Fibroblast of lung (primary cell): ENCODE data around the gene COL25A1. TPM values are rescaled to one million over a fixed set of nuclear protein-coding genes. Genes with fewer than 3 reads are reported as not detected.
"Not testable (repeated sequence)": the region's sequence is repeated elsewhere in the genome, so short reads cannot be mapped to it uniquely, and the experiment has no call there.

Experiments
- DNase-seq, 2 donors: peaks; one replicate each; pipeline versions ENCODE4 v3.0.0 to v3.0.0-alpha.2; 2010; ENCODE audit warnings: low read depth in 2 of 2
- H2AFZ ChIP-seq: 2 replicates; pipeline ENCODE4 v1.5.1; 2012; ENCODE audit warnings: low read length, control low read depth, inconsistent platforms
- H3K27ac ChIP-seq: 2 replicates; pipeline ENCODE4 v1.5.1; 2011; ENCODE audit warnings: low read length, control low read depth; ENCODE audit not compliant: insufficient read depth
- H3K27me3 ChIP-seq: 2 replicates; pipeline ENCODE4 v1.5.1; 2011; ENCODE audit warnings: mild to moderate bottlenecking, low read length; ENCODE audit not compliant: control insufficient read depth, insufficient read depth
- H3K36me3 ChIP-seq: 2 replicates; pipeline ENCODE4 v1.5.1; 2011; ENCODE audit warnings: low read length; ENCODE audit not compliant: control insufficient read depth, insufficient read depth
- H3K4me1 ChIP-seq: 2 replicates; pipeline ENCODE4 v1.5.1; 2011; ENCODE audit warnings: low read length; ENCODE audit not compliant: control insufficient read depth, insufficient read depth; ENCODE audit errors: extremely low read depth
- H3K4me2 ChIP-seq: 2 replicates; pipeline ENCODE4 v1.5.1; 2011; ENCODE audit warnings: low read length, control low read depth; ENCODE audit not compliant: insufficient read depth; ENCODE audit errors: extremely low read depth
- H3K4me3 ChIP-seq, 4 experiments: fragments of 200-600 bp in 1 of 4; sonication (generic) in 1 of 4; replicated peaks in 1 of 4; 2 replicates each; pipeline ENCODE4 v1.5.1; 2011 to 2016; ENCODE audit warnings: low read length in 4 of 4, low read depth in 3 of 4, mild to moderate bottlenecking in 3 of 4, control low read depth in 2 of 4, inconsistent platforms in 1 of 4, mixed read lengths in 1 of 4; ENCODE audit not compliant: insufficient read depth in 1 of 4; ENCODE audit errors: control extremely low read depth in 1 of 4
- H3K79me2 ChIP-seq: 2 replicates; pipeline ENCODE4 v1.5.1; 2012; ENCODE audit warnings: mild to moderate bottlenecking, low read length, inconsistent platforms; ENCODE audit not compliant: control insufficient read depth, insufficient read depth
- H3K9ac ChIP-seq: 2 replicates; pipeline ENCODE4 v1.5.1; 2011; ENCODE audit warnings: mild to moderate bottlenecking, low read length, control low read depth; ENCODE audit not compliant: insufficient read depth
- H3K9me3 ChIP-seq: 2 replicates; pipeline ENCODE4 v1.5.1; 2012; ENCODE audit warnings: low read depth, low read length; ENCODE audit not compliant: control insufficient read depth, insufficient read depth
- H4K20me1 ChIP-seq: 2 replicates; pipeline ENCODE4 v1.5.1; 2011; ENCODE audit warnings: low read length; ENCODE audit not compliant: control insufficient read depth, insufficient read depth; ENCODE audit errors: extremely low read depth
- CTCF ChIP-seq, 2 donors: IDR thresholded peaks in 1 of 2; conservative IDR thresholded peaks in 1 of 2; 1 replicate in 1 of 2; 2 replicates in 1 of 2; pipeline ENCODE4 v1.5.1; 2011 to 2012; ENCODE audit warnings: low read length in 2 of 2, control low read depth in 1 of 2, inconsistent platforms in 1 of 2, low read depth in 1 of 2, mild to moderate bottlenecking in 1 of 2
- EZH2 ChIP-seq: IDR thresholded peaks from 2 replicates; pipeline ENCODE4 v1.5.1; 2012; ENCODE audit warnings: low read length, control low read depth, mild to moderate bottlenecking; ENCODE audit errors: missing control alignments
- polyA plus RNA-seq, 2 donors: library from polyadenylated mRNA; depleted of rRNA in 1 of 2; stranded (reverse) in 1 of 2; unstranded in 1 of 2; fragments of >200 nt; gene quantifications; 2 replicates each; pipeline ENCODE4 v1.2.1, GENCODE V29; 2011 to 2012; ENCODE audit warnings: missing spikeins in 1 of 2
- total RNA-seq: library from RNA; depleted of rRNA; stranded (reverse); fragments of >200 nt; gene quantifications from 2 replicates; pipeline ENCODE4 v1.2.1, GENCODE V29; 2014

The COL25A1 gene
- total and polyA plus RNA-seq, 2 donors (not counting 1 experiment from before 2014, with no cell fraction given) = under 0.01 to 0.01 TPM

GRCh38 chr4:108940149-108940548, 362.3 kb downstream of the COL25A1 start:
- Histone ChIP-seq H3K4me1 (no peaks in the 10 kb centered on the region), H3K27ac (no peak overlapping the region), H2AFZ (no peak overlapping the region), H3K36me3 (no peaks in the 10 kb centered on the region), H3K9ac (no peak overlapping the region), H3K4me2 (no peak overlapping the region), H3K79me2 (no peaks in the 10 kb centered on the region), H3K4me3 (no peak overlapping the region), H3K9me3 (no peaks in the 10 kb centered on the region), H4K20me1 (no peaks in the 10 kb centered on the region), H3K27me3 (no peaks in the 10 kb centered on the region)
- DNase-seq = peak in 1 of 2 donors; percentile 45
- no peak for TF ChIP-seq CTCF (conservative IDR thresholded peaks at IDR 0.05 in 1 of 2, IDR thresholded peaks at IDR 0.05 in 1 of 2; ENCODE audit: low read depth in 1 of 2, low read length in 2 of 2)
- TF ChIP-seq EZH2 = no peak

- no peaks in the 10 kb centered on the region for H4K20me1 ChIP-seq
- peak in 1 of 2 donors; percentile 69 for DNase-seq
- no peaks in the 10 kb centered on the region for H3K27me3 ChIP-seq
- H3K4me1 ChIP-seq = no peaks in the 10 kb centered on the region
- no peak overlapping the region for H3K4me3 ChIP-seq
- no peak overlapping the region for H2AFZ ChIP-seq
- H3K4me2 ChIP-seq = no peak overlapping the region
- no peak overlapping the region for H3K27ac ChIP-seq
- no peaks in the 10 kb centered on the region for H3K9me3 ChIP-seq
- TF ChIP-seq CTCF (conservative IDR thresholded peaks at IDR 0.05 in 1 of 2, IDR thresholded peaks at IDR 0.05 in 1 of 2; ENCODE audit: low read depth in 1 of 2, low read length in 2 of 2) = no peak
- no peak for TF ChIP-seq EZH2
- no peak overlapping the region for H3K9ac ChIP-seq
- H3K36me3 ChIP-seq = no peaks in the 10 kb centered on the region
- H3K79me2 ChIP-seq = no peaks in the 10 kb centered on the region
Observed at GRCh38 chr4:108937066-108937465, 365.4 kb downstream of the COL25A1 start.

- not testable (repeated sequence) for H3K36me3 ChIP-seq, H3K4me1 ChIP-seq, H2AFZ ChIP-seq, H3K27me3 ChIP-seq, DNase-seq, H3K4me2 ChIP-seq, H3K9ac ChIP-seq, H4K20me1 ChIP-seq, H3K79me2 ChIP-seq, H3K4me3 ChIP-seq, H3K9me3 ChIP-seq, H3K27ac ChIP-seq
Observed at GRCh38 chr4:108933925-108934324, 368.5 kb downstream of the COL25A1 start.
